ACC112 (cell line): ENCODE results near the gene PUM2.

ENCODE experiments used
- H2AFZ ChIP-seq: fragments of 200-600 bp; sonication (generic); one replicate; pipeline ENCODE4 v1.6.0; 2017; ENCODE audit warnings: antibody characterized with exemption, low read length; ENCODE audit not compliant: unreplicated experiment
- H3K27ac ChIP-seq: fragments of 200-600 bp; sonication (generic); 2 replicates; pipeline ENCODE4 v1.5.1; 2014; ENCODE audit warnings: low read depth, mild to moderate bottlenecking, antibody characterized with exemption, low read length, moderate library complexity
- H3K27me3 ChIP-seq: fragments of 200-600 bp; sonication (generic); 2 replicates; pipeline ENCODE4 v1.6.1; 2014; ENCODE audit warnings: mild to moderate bottlenecking, antibody characterized with exemption, low read length, moderate library complexity, mixed read lengths; ENCODE audit not compliant: insufficient read depth
- H3K36me3 ChIP-seq: fragments of 200-600 bp; sonication (generic); 2 replicates; pipeline ENCODE4 v1.6.1; 2016; ENCODE audit warnings: mild to moderate bottlenecking, antibody characterized with exemption, low read length, moderate library complexity, mixed read lengths; ENCODE audit not compliant: insufficient read depth
- H3K4me1 ChIP-seq: fragments of 200-600 bp; sonication (generic); one replicate; pipeline ENCODE4 v1.6.1; 2016; ENCODE audit warnings: low read length, mixed read lengths; ENCODE audit not compliant: insufficient read depth, unreplicated experiment, control insufficient read depth
- H3K4me3 ChIP-seq: fragments of 200-600 bp; sonication (generic); 2 replicates; pipeline ENCODE4 v1.5.1; 2014; ENCODE audit warnings: mild to moderate bottlenecking, low read depth, low read length
- H3K79me2 ChIP-seq: fragments of 200-600 bp; sonication (generic); one replicate; pipeline ENCODE4 v1.6.0; 2016; ENCODE audit warnings: low read length; ENCODE audit not compliant: control insufficient read depth, unreplicated experiment, insufficient read depth

The PUM2 gene

DNA sequence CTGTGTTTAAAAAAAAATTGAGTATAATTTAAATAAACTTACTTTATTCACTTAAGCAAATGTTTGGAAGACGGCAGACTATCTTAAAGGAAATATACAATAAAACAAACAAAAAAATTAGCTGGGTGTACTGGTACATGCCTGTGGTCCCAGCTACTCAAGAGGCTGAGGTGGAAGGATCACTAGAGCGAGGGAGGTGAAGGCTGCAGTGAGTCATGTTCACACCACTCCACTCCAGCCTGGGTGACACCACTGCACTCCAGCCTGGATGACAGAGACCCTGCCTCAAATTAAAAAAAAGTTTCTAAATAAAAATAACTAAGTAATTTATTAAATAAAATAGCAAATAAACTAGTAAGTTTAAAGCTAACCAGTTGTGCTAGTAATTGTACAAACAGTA, 7.5 kb downstream of the PUM2 start:
- H3K36me3 ChIP-seq: no peaks in the 10 kb centered on the region
- no peak overlapping the region for H2AFZ ChIP-seq
- H3K4me1 ChIP-seq: peaks cover 24% of the 10 kb centered on the region
- H3K27ac ChIP-seq: no peak overlapping the region
- no peaks in the 10 kb centered on the region for H3K27me3 ChIP-seq
- H3K4me3 ChIP-seq: no peak overlapping the region
- peaks cover 99% of the 10 kb centered on the region for H3K79me2 ChIP-seq

DNA sequence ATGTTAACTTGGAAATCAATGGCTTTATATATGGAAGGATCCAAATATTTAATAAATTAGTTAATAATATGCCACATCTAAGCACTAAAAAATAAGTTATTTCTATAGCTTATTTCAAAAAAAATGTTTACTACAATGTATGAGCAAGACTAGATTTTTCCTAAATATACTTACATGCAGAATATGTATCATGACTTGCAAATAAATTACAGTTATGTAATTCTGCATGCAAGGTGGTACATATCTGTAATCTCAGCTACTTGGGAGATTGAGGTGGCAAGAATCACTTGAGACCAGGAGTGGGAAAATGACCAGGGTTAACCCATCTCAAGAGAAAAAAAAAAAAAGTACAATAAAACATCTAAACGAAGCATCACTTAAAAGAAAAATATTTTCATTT, 11.6 kb downstream of the PUM2 start:
- peaks cover 100% of the 10 kb centered on the region for H3K79me2 ChIP-seq
- H3K27me3 ChIP-seq: no peaks in the 10 kb centered on the region
- H3K27ac ChIP-seq: no peak overlapping the region
- H2AFZ ChIP-seq: no peak overlapping the region
- H3K4me1 ChIP-seq: peaks cover 42% of the 10 kb centered on the region
- no peak overlapping the region for H3K4me3 ChIP-seq
- no peaks in the 10 kb centered on the region for H3K36me3 ChIP-seq

DNA sequence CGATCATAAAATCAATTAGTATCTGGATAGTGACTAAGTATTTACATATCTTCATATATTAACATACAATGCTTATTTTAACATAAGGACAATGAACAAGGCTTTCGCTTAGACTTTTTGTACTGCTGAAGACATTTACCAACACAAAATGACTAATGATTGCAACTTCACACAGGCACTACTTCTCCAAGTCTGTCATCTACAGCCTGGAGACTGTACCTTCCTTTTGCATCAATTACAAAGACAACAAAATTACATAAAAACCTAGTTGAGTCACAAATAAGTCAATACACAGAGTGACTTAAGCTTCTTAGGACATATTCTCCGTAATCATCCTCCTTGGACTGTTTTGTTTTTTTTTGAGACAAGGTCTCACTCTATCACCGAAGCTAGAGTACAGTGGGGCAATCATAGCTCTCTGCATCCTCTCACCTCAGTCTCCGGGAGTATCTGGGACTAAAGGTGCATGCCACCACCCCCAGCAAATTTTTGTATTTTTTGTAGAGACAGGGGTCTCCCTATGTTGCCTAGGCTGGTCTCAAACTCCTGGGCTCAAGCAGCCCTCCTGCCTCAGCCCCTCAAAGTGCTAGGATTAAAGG, 15.9 kb downstream of the PUM2 start:
- H3K4me3 ChIP-seq: no peak overlapping the region
- no peaks in the 10 kb centered on the region for H3K27me3 ChIP-seq
- H2AFZ ChIP-seq: no peak overlapping the region
- peaks cover 15% of the 10 kb centered on the region; the same call in 1 of the 2 replicates for H3K36me3 ChIP-seq
- peaks cover 100% of the 10 kb centered on the region for H3K79me2 ChIP-seq
- no peak overlapping the region for H3K27ac ChIP-seq
- H3K4me1 ChIP-seq: peaks cover 38% of the 10 kb centered on the region

DNA sequence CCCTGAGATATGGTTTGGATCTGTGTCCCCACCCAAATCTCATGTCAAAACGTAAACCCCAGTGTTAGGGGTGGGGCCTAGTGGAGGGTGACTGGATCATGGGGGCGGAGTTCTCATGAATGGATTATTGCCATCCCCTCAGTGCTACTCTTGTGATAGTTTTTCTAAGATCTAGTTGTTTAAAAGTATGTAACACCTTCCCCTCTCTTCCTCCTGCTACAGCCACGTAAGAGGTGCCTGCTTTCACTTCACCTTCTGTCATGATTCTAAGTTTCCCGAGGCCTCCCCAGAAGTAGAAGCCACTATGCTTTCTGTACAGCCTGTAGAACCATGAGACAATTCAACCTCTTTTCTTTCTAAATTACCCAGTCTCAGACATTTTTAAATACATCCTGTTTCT, 16.9 kb downstream of the PUM2 start:
- H3K36me3 ChIP-seq: peaks cover 15% of the 10 kb centered on the region; the same call in 1 of the 2 replicates
- H3K27me3 ChIP-seq: no peaks in the 10 kb centered on the region
- peaks cover 100% of the 10 kb centered on the region for H3K79me2 ChIP-seq
- H3K27ac ChIP-seq: no peak overlapping the region
- no peak overlapping the region for H2AFZ ChIP-seq
- peaks cover 35% of the 10 kb centered on the region for H3K4me1 ChIP-seq
- no peak overlapping the region for H3K4me3 ChIP-seq

DNA sequence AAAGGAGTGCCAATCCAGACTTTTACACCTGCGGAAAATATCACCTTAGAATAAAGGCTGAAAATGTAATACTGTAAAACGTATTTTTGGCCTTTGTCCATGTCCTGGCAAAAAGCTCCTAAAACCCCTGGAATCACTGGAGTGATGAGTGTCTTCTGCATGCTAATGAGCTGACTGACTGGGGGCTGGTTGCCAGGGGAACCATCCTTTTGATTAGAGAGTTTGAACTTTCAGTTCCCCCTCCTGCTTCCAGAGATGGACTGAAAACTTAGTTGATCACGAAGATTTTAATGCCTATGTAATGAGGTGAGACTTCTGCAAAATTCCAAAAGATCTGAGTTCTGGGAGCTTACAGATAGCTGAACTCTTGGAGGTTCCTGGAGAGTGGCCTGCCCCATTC, 20.5 kb downstream of the PUM2 start:
- peaks cover 21% of the 10 kb centered on the region for H3K4me1 ChIP-seq
- peaks cover 15% of the 10 kb centered on the region; the same call in 1 of the 2 replicates for H3K36me3 ChIP-seq

DNA sequence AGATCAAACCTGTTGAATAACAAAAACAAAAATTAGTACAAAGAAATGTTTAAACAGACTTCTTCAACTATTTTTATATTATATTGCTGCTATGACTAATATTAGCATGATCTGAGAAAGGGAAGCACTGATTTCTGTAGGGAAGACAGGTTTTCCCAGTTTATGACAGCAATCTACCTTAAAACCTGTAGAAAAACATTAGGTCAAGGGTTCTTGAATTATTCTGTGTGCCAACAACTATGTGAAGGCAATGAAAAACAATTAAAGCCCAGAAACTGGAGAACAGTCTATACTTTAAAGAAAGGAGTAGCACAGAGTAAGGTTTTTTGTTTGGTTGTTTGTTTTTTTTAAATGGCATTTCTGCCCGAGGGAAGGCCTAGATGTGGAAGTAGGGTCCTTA, 23.3 kb downstream of the PUM2 start:
- Histone ChIP-seq H3K36me3 (peaks cover 19% of the 10 kb centered on the region), H3K27ac (peak overlapping the region; percentile 44), H2AFZ (no peak overlapping the region), H3K27me3 (no peaks in the 10 kb centered on the region), H3K4me1 (peaks cover 23% of the 10 kb centered on the region), H3K79me2 (peaks cover 88% of the 10 kb centered on the region), H3K4me3 (no peak overlapping the region)

More for the DNA sequence above, 20.5 kb downstream of the PUM2 start:
- peaks cover 95% of the 10 kb centered on the region for H3K79me2 ChIP-seq
- H3K4me3 ChIP-seq: no peak overlapping the region
- no peaks in the 10 kb centered on the region for H3K27me3 ChIP-seq
- H2AFZ ChIP-seq: no peak overlapping the region
- no peak overlapping the region for H3K27ac ChIP-seq

DNA sequence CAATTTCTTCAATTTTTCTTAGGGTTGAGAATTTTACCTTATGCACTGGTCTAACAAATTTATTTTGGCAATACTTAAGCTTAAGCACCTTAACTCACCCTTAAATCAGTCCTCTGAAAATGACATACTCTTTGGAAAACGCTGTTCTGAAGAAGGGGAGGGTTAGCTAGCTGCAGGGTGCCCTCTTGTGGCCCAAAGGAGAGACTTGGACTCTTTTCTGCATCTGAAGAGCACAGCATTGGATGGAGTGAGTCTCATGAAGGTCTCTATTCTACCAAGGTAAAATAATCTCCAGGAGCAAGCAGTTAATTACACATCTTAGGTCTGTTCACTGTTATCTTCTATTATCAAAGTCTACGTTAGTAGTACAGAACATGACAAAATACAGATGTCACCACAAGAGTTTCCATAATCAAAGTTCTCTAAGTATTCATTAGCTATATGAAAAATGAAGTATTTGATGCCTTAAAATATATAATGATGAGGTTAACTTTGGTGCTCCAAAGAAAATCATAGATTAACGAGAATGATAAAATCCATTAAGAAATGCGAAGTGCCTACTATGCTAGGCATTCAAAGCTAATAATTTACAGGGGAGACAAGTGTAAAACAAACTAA, 24.4 kb downstream of the PUM2 start:
- H3K36me3 ChIP-seq: peaks cover 12% of the 10 kb centered on the region
- H3K79me2 ChIP-seq: peaks cover 86% of the 10 kb centered on the region
- no peak overlapping the region for H3K4me3 ChIP-seq
- peaks cover 24% of the 10 kb centered on the region for H3K4me1 ChIP-seq
- no peaks in the 10 kb centered on the region for H3K27me3 ChIP-seq
- H3K27ac ChIP-seq: 0 out of 2 replicates have a peak overlapping the region, but pooled peaks have one; percentile 44
- H2AFZ ChIP-seq: no peak overlapping the region

DNA sequence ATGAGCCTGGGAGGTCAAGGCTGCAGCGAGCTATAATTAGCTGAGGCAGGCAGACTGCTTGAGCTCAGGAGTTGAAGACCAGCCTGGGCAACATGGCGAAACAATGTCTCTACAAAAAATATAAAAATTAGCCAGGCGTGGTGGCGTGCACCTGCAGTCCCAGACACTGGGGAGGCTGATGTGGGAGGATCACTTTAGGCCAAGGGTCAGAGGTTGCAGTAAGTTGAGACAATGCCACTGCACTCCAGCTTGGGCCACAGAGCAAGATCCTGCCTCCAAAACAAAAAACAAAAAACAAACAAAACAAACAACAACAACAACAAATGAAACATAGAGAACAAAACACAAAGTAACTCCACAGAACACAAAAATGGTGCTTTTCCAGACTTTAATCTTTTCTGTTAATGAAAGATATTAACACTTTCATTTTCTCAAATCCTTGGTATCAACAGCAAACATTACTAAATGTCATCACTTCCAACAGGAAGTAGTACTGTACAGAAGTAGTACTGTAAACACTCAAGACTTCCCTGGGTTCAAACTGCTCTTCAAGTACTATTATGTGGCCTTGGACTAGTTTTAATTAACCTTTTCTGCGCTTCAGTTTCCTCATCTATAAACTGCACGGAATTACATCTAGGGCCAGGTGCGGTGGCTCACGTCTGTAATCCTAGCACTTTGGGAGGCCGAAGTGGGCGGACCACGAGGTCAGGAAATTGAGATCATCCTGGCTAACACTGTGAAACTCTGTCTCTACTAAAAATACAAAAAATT, 27.9 kb downstream of the PUM2 start:
- Histone ChIP-seq H3K27me3 (no peaks in the 10 kb centered on the region), H3K4me1 (peaks cover 27% of the 10 kb centered on the region), H2AFZ (no peak overlapping the region), H3K36me3 (peaks cover 10% of the 10 kb centered on the region), H3K79me2 (peaks cover 81% of the 10 kb centered on the region), H3K27ac (no peak overlapping the region), H3K4me3 (no peak overlapping the region)

DNA sequence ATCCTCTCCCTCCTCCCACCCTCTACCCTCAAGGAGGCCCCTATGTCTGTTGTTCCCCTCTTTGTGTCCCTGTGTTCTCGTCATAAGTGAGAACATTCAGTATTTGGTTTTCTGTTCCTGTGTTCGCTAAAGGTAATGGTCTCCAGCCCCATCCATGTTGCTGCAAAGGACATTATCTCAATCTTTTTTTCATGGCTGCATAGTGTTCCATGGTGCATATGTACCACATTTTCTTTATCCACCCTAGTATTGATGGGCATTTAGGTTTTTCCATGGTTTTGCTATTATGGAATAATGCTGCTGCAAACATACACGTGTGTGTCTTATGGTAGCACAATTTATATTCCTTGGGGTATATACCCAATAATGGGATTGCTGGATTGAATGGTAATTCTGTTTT, 33.0 kb downstream of the PUM2 start:
- Histone ChIP-seq H3K27me3 (no peaks in the 10 kb centered on the region), H3K4me1 (peaks cover 18% of the 10 kb centered on the region), H3K4me3 (no peak overlapping the region), H3K27ac (no peak overlapping the region), H3K79me2 (peaks cover 53% of the 10 kb centered on the region), H3K36me3 (peaks cover 17% of the 10 kb centered on the region), H2AFZ (no peak overlapping the region)

DNA sequence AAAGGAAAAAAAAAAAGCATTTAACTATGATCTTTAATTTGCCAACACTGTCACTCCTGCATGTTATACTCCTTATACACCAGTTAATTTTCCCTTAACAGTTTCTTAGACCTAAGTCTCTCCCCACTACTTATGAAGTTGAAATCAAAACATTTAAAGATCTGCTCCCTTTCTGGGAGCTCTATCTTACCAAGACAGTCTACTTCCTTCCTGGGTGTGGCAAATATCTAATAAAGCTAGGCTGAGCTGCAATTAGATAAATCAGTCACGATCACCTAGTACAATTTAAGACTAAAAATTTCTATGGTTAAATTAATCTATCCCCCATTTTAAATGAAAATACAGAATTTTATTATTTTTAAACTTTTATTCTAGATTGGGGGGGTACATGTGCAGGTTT, 33.4 kb downstream of the PUM2 start:
- peaks cover 17% of the 10 kb centered on the region for H3K36me3 ChIP-seq
- H3K27me3 ChIP-seq: no peaks in the 10 kb centered on the region

More for the DNA sequence above, 33.4 kb downstream of the PUM2 start:
- Histone ChIP-seq H3K27ac (no peak overlapping the region), H2AFZ (no peak overlapping the region), H3K4me3 (no peak overlapping the region), H3K79me2 (peaks cover 49% of the 10 kb centered on the region), H3K4me1 (peaks cover 18% of the 10 kb centered on the region)
